Chondrocyte (in vitro differentiated cells): ENCODE measurements around the gene DLG2. TPM values are rescaled to one million over a fixed set of nuclear protein-coding genes. Genes with fewer than 3 reads are reported as not detected.

Experiments used
- DNase-seq: peaks from one replicate; pipeline ENCODE4 v3.0.0; 2021; ENCODE audit warnings: mixed read lengths, low spot score
- H3K27ac Mint-ChIP-seq: one replicate; pipeline ENCODE4 v1.8.0; 2021; ENCODE audit warnings: mild to moderate bottlenecking, moderate library complexity, mixed read lengths; ENCODE audit not compliant: unreplicated experiment
- H3K27me3 Mint-ChIP-seq: 2 replicates; pipeline ENCODE4 v1.8.0; 2021; ENCODE audit warnings: low read depth, mixed read lengths
- H3K36me3 Mint-ChIP-seq: 2 replicates; pipeline ENCODE4 v1.8.0; 2021; ENCODE audit warnings: low read depth, mixed read lengths
- H3K4me1 Mint-ChIP-seq: 2 replicates; pipeline ENCODE4 v1.8.0; 2021; ENCODE audit warnings: low read depth, mild to moderate bottlenecking, mixed read lengths
- H3K4me3 Mint-ChIP-seq: one replicate; pipeline ENCODE4 v1.8.0; 2021; ENCODE audit warnings: mild to moderate bottlenecking, moderate library complexity, mixed read lengths; ENCODE audit not compliant: unreplicated experiment
- H3K9me3 Mint-ChIP-seq: 2 replicates; pipeline ENCODE4 v1.8.0; 2021; ENCODE audit warnings: low read depth, mixed read lengths
- CTCF ChIP-seq: fragments of 200-600 bp; sonication (generic); IDR thresholded peaks from 2 replicates; pipeline ENCODE4 v1.5.0; 2021; ENCODE audit warnings: antibody characterized with exemption, mild to moderate bottlenecking, moderate library complexity
- total RNA-seq: library from RNA; stranded (reverse); gene quantifications from 3 replicates; pipeline ENCODE4 v1.2.1, GENCODE V29; 2021

Gene DLG2
- total RNA-seq, 1 donor from 2014 or later: 1.3 TPM

GRCh38 chr11:83921447-83922192 is 1705.5 kb downstream of the DLG2 start:
- Mint-ChIP-seq H3K4me3 (no peak overlapping the region), H3K36me3 (no peaks in the 10 kb centered on the region), H3K27me3 (peaks cover 6% of the 10 kb centered on the region), H3K4me1 (no peaks in the 10 kb centered on the region), H3K27ac (no peak overlapping the region), H3K9me3 (no peaks in the 10 kb centered on the region)
- no peak for TF ChIP-seq CTCF
- DNase-seq: no peak

- Mint-ChIP-seq H3K4me1 (no peaks in the 10 kb centered on the region), H3K4me3 (no peak overlapping the region), H3K27me3 (peaks cover 6% of the 10 kb centered on the region), H3K36me3 (no peaks in the 10 kb centered on the region), H3K27ac (no peak overlapping the region), H3K9me3 (no peaks in the 10 kb centered on the region)
- TF ChIP-seq CTCF: no peak
- DNase-seq: no peak
Observed at GRCh38 chr11:83918476-83918875, 1708.7 kb downstream of the DLG2 start.

GRCh38 chr11:83914995-83915394 is 1712.1 kb downstream of the DLG2 start:
- DNase-seq: no peak
- H3K9me3 Mint-ChIP-seq: no peaks in the 10 kb centered on the region
- H3K4me1 Mint-ChIP-seq: no peaks in the 10 kb centered on the region
- H3K27me3 Mint-ChIP-seq: peaks cover 1% of the 10 kb centered on the region
- no peak overlapping the region for H3K4me3 Mint-ChIP-seq
- H3K27ac Mint-ChIP-seq: no peak overlapping the region
- no peak for TF ChIP-seq CTCF
- H3K36me3 Mint-ChIP-seq: no peaks in the 10 kb centered on the region

- TF ChIP-seq CTCF: no peak
- Mint-ChIP-seq H3K4me3 (no peak overlapping the region), H3K27ac (no peak overlapping the region)
Observed at GRCh38 chr11:83909579-83910534, 1717.3 kb downstream of the DLG2 start.

GRCh38 chr11:83908298-83908856 is 1718.8 kb downstream of the DLG2 start:
- TF ChIP-seq CTCF: no peak
- no peak for DNase-seq
- Mint-ChIP-seq H3K4me3 (no peak overlapping the region), H3K9me3 (no peaks in the 10 kb centered on the region), H3K27ac (no peak overlapping the region), H3K27me3 (peaks cover 5% of the 10 kb centered on the region), H3K4me1 (no peaks in the 10 kb centered on the region), H3K36me3 (no peaks in the 10 kb centered on the region)

More at GRCh38 chr11:83909579-83910534, 1717.3 kb downstream of the DLG2 start:
- H3K4me1 Mint-ChIP-seq: no peaks in the 10 kb centered on the region
- no peaks in the 10 kb centered on the region for H3K9me3 Mint-ChIP-seq
- no peaks in the 10 kb centered on the region for H3K36me3 Mint-ChIP-seq
- H3K27me3 Mint-ChIP-seq: peaks cover 5% of the 10 kb centered on the region
- no peak for DNase-seq
